ENCODE data around the gene TTC9.

The TTC9 gene

DNA sequence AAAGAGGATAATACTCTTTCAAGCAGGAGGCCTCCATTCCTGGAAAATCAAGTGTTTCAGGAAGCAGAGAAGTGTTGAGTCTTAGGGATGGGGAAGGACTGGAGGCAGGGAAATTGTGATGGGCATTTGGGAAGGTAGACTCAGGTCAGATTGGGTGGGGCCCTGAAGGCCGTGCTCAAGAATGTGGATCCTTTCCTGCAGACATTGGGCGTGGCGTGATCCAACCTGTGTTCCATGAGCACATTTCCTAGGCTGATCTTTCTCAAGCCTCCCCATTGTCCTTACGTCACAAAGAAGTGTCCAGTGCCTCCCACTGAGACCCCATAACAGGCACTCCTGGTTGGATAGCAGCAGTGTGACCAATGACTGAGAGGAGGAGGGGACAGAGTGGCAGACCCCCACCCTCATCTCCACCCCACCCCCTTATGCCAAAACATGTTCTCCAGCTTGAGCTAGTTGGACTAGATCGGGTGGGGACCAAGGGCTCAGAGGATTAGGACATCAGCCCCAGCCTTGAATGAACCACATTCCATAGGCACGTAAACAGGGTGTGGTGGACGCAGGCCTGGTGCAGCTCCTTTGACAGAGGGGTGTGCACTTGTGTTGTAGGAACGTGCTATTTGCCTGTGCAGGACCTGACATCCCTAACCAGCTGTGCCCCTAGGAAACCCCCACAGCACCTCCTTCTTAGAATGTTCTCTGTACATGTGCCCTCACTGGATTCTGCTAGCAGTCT lies 76.8 kb downstream of the TTC9 start:
- no peak for DNase-seq

DNA sequence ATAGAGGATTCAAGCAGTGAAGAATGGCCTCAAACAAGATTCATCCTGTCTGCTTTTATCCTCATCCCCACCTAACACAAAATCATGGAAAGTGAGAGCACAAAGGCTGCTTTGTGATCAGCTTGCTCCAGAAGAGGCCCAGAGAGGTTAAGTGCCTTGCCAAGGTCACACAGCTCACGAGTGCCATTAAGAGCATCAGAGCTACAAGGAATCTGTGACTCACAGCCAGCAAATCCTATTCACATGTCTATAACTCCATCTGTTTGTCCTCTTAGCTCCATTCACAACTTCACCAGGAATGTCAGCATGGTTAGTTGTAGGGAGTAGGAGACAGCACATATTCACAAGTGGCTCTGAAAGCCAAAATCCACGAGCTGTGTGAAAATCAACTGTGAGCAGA lies 79.8 kb downstream of the TTC9 start:
- DNase-seq = no peak

DNA sequence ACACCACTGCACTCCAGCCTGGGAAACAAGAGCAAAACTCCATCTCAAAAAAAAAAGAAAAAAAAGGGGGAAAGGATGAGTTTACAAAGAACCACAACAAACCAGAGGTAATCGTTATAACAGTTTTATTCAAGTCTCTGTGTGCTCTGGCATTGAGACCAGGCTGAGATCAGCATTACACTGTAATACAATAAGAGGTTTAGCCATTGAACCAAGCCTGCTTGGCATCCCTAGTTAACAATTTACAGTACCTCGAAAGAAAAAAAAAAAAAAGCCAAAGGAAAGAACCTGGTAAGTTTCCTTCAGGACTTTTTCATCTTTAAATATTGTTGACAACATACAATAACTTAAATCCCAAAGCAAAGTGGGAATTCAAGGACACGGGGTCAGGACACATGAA lies 80.7 kb downstream of the TTC9 start:
- no peak for DNase-seq

DNA sequence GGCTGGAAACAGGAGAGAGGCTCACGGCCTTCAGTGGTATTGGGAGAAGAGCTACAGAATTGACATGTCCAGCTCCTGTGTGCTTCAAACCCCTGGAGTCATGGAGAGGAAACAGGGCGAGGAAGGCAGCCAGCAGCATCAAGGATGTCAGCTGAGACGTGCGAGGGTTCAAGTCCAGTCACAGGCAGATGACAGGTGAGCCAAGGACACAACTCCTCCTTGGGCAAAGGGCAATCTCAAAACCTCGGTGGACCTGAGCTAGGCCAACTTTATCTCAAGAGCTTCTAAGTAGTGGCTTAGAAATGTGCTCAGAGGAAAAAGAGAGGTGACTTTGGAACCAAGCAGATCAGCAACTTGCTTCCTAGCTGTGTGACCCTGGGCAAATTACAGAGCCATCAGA lies 81.6 kb downstream of the TTC9 start:
- DNase-seq = no peak

DNA sequence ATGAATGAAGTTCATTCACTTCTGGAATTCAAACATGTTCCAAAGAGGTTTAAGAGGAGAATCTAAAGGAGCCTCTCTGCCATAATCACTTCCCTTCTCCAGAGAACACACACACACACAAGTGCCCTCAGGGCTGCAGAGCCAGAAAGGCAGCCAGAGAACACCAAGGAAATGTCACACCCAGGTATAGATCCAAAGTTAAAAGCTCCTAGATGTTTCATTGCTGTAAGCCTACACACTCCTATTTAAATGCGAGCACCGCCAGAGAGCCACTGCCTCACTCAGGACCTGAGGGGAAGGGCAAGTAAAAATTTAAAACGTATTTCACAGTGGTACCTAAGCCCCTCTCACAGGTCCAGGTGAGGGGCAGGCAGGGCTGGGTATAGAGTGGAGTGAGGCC lies 82.4 kb downstream of the TTC9 start:
- no peak for DNase-seq

DNA sequence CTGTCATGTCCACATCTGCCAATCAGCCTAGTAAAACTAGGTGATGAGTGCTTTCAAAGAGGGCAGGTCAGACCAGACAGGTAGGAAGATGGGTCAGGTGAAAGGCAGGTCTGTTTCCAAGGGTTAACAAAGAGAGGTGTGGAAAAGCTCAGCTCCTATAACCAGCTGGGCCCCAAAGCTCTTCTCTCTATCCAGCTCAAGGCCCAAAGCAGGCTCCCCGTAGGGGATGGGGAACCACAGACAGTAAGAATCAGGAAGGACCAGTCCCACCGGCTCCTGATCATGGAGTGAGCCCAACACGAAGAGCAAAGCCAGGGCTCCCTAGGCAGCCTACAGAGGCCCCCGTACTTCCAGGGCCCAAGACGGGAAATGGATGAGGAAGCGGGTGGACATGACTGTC lies 83.2 kb downstream of the TTC9 start:
- no peak for DNase-seq

Data from Kasumi-1 (cell line).